Femur (tissue), 1 donor: ENCODE data around the gene ENPP6.

Source experiments
- DNase-seq: peaks from one replicate; pipeline ENCODE4 v3.0.0-alpha.2; 2017

Gene ENPP6

DNA sequence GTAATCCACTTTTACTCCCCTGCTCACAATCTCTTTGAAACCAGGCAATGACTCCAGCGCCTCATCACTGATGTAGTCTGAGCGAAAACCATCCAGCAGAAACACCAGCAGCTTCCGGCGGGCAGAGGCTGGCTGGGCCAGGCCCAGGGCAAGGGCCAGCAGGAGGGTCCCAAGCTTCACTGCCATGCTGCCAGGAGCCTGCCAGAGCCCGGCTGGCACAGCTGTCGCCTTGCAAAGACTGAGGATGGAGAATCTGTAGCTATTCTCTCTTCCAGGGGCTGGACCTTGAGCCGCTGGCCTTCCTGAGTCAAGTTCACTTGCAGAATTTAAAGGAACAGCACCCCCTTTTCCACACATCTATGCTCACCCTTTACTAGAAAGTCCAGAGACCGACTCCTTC lies at the start of gene ENPP6:
TSS of gene ENPP6 (minus strand) at position 240 of the 400 bp plus-strand sequence. CDS start at position 186, 54 bp downstream.
- no peak for DNase-seq

DNA sequence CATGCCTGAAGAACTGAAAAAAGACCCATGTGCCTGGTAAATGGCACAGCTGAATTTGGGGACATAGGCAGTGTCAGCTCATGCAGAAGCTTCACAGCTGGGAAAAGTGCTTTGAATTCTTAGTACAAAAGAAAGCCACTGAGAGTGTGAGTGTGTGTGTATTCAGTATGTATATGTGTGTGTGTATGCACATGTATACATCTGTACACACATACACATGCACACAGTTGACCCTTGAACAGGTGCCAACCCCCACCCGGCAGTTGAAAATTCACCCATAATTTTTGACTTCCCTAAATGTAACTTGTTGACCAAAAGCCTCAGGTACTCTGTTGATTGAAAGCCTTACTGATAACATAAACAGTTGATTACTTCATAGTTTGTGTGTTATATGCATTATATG lies 49.5 kb upstream of the ENPP6 start:
- no peak for DNase-seq

DNA sequence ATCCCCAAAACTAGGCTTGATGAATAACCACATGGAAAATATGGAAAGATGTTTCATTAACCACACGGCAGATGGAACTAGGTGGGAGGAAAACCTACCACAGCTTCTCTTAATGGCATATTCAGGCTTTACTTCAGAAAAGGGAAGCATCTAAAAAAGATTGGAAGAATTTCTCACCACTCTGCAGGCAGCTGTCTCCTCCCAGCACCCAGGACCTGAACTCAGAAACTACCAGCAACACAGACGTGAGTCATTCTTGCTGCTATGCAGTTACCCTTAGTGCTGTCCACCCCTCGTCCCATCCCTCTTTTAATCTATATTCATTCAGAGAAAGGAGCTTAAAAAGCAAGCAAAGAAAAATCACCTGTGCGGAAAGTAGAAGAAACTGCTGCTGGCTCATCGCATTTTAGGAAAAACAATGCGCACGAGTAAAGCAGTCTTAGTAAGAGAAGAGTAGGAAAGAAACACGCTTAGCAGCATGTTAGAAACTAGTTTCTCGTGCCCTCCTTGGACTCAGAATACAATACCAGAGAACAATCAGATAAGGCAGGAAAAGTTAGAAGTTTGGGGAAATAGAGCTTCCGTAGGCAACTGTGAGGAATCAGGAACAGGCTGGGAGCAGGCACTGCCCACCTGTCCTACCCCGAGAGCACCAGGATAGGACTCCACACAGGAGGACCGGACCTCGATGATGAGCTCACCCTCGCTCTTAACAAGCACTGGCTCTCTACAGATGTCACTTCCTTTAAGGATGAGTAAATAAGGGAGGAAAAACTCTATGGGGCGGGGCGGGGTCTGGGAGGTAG lies 48.1 kb upstream of the ENPP6 start:
- no peak for DNase-seq

DNA sequence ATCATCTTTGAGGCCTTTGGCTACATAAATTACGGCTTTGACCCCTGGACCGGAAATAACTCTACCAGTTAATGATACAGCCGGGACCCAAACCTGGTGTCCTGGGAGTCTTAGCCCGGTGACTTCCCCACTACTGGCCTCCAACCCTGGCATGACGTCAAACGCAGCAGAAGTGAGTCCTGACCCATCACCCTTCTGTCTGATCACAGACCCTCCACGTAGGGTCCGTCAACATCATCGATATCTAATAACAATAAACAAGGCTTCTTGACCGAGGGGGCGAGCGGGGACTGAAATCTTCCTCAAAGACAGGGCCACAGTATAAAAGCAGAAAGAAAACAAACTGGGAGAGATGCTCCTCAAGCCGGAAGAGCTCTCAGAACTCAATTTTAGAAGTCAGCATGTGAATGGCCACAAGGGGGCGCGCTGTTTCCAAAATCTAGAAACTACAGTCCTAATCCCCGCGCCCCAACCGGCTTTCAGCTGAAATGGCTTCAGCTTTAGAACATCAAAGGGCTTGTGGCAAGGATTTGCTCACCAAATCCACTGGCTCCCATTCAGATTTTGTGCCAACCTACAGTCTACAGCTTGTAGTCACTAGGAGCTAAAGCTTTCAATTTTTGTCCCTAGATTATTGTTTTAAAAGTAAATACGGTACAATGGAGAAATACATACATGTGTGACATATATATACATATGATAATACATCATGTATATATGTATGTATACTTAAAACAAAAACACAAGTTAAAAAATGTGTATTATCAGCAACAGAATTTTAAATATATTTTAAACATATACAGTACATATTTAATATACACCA lies 46.4 kb upstream of the ENPP6 start:
- peak; percentile 94 for DNase-seq

DNA sequence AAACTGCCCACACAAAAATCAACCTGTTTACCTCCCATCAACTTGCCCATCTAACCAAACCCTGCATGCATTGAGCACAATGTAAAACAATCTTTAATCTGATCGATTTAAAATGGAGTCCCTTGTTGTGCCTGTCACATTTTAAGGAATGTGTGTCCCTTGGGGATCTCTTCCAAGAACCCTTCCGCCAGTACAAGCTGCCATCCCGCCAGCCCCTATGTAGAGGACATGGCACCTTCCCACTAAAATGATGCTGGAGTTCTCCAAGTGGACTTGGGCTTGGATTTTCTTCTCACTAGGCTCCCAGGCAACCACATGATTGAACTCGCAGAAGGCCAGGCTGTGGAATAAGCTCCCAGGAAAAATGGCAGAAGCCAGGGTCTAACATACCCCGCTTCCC lies 45.8 kb upstream of the ENPP6 start:
- DNase-seq: no peak

DNA sequence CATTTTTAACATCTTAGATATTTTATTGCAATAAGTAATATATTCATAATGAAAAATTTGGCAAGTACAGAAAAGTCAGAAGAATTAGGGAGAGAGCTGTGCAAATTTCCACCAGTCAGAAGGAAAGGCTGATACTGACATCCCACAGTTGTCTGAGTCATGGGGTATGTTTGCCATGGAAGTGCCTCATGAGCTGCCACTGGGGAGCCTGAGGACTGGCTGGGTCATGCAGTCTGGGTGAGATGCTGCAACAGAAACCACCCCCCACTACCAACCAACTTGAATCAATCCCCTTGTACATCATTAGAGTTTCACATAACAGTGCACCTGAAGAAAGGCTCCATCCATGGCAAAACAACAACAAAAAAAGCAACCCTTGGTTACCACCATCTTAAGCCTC lies 45.2 kb upstream of the ENPP6 start:
- no peak for DNase-seq

DNA sequence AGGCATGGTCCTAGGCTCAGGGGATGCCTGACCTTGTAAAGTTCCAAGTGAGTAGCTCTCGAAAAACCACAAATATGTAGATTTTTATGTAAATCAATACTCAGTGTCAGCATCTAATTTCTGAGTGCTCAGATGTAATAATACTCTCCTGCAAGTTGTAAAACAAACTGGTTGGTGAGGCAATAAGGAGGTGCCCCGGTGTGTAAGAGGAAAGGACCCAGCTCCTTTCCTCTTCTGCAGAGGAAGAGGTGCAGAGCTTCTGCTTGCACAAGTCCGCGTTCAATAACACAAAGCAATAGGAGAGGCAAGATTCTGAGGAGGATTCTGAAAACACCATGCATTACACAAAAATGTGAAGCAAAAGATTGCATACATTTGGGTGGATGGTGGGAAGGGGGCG lies 43.6 kb upstream of the ENPP6 start:
- no peak for DNase-seq

DNA sequence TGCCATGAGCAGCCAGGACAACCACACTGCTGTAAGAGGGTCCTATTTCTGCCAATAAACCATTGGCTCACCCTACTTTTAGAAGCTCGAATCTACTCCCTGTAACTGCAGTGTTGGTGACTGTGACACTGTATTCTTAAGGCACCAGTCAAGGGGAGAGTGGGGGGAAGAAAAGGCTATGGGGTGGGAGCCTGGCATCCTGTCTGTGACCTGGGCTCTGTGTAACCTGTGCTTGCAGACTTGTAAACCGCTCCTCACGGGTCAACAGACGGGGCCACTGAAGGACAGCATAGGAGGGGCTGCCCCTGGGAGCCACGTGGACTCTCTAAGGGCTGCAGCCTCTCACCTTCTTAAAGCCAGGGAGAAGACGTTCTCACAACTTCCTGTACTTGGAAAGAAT lies 42.2 kb upstream of the ENPP6 start:
- no peak for DNase-seq

DNA sequence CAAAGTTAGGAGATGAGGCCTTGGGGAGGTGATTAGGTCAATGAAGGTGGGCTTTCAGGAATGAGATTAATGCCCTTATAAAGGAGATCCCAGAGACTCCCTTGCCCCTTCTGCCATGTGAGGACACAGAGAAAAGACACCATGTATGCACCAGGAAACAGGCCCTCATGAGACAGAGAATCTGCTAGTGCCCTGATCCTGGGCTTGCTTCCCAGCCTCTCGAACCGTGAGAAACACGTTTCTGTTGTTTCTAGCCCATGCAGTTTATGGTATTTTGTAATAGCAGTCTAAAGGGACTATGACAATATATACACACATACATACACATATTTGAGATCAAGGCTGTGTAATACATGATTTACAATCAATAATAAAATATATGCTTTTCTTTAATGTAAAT lies 41.4 kb upstream of the ENPP6 start:
- DNase-seq: no peak

DNA sequence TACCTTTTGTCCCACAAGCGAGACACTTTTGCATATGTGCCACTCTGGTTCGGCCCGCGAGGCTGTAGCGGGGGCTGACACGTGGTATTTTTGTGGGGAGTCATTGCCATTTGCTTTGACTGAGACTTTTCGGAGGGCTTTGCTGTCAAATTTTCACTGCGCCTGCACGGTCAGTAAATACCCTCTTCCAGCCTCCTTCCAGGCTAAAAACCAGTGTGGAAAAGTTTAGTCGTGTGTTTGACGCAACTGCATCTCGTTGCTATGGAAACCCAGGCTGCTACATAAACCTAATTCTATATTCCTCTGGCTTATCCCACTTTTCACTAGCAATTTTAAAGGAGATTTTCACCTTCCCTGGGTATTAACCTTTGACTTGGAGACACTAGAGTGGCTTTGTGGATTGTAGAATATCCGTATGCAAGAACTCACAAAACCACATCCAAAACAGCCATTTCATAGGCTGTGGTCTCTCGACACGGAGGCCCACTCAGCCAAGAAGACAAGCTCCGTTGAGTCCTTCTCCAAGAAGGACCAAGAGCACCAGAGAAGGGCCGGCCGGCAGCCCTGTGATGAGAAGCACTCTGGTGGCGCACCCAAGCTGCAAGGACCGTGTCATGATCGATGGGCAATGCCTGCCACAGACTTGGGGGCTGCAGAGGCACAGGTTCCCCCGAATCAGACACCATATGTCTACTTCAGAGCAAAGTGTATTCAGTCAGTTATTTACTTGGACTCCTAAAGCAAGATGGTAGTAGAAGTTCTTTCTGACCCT lies 38.4 kb upstream of the ENPP6 start:
- DNase-seq: peak; percentile 76

DNA sequence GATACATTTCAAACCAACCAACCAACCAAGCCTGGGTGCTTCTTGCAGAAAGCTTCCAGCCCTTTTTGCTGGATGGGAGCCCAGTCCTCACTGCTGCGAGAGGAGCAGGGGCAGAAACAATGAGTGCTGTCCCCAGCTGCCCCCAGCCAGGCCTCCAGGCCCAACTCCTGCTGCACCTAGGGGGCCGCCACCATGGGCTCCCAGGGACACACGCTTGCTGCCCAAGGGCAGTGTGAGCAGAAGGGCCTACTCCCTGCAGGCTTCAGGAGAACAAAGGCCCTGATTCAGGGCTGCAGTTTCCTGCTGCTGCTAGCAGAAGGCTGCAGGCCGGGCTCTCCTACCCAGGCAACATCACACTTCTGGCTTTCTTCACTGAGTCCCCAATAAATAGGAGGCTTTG lies 37.7 kb upstream of the ENPP6 start:
- DNase-seq: no peak

DNA sequence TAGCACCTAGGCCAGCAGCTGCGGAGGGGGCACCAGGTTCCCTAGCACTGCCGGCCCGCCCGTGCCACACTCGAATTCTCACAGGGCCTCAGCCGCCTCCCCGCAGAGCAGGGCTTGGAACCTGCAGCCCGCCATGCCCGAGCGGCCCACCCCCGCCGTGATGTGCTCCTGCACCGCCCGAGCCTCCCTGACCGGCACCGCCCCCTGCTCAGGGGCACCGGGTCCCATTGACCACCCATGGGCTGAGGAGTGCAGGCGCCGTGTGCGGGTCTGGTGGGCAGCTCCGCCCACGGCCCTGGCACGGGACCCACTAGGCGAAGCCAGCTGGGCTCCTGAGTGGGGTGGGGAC lies 35.4 kb upstream of the ENPP6 start:
- DNase-seq: no peak

DNA sequence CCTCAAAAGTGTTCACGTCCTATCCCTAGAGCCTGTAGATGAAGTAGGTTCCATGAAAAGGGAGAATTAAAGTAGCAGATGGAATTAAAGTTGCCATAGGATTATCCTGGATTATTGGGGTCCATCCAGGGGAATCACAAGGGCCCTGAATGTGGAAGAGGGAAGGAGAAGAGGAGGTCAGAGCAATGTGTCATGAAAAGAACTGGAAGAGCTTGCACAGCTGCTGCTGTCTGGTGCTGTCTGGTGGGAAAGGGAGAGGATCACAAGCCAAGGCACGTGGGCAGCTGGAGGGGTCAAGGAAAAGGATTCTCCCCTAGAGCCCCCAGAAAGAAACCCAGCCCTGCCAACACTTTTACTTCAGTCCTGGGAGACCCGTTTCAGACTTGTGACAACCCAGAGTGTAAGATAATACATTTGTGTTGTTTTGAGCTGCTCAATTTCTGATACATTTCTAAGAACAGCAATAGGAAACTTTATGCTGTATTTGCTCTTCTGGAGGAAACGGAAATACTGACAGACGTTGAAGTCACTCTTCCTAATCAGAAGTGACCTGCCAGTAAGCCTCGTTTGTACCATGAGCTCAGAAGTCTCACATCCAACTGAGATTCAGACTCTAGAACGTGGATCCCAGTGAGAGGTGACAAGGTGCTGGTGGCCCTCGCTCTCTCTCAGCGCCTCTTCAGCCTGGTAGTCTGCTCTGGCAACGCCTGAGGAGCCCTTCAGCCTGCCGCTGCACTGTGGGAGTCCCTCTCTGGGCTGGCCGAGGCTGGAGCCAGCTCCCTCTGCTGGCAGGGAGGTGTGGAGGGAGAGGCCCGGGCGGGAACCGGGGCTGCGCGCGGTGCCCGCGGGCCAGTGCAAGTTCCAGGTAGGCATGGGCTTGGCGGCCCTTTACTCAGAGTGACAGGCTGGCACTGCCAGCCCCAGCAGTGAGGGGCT lies 34.7 kb upstream of the ENPP6 start:
- DNase-seq: peak; percentile 45

DNA sequence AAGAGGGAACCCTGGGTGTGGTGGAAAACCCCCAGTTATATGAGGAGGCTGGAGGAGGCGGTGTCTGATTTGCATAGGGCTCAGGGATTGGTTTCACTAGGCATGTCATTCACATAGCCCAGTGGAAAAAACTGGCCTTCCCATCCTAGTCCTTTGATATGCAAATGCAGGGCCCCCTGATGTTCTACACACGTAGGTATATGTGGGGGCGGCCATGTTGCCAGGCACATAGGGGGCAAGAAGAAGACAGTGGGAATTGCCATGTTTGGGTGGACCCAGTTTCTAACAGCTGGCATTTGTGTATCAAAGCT lies 34.0 kb upstream of the ENPP6 start:
- DNase-seq: no peak

DNA sequence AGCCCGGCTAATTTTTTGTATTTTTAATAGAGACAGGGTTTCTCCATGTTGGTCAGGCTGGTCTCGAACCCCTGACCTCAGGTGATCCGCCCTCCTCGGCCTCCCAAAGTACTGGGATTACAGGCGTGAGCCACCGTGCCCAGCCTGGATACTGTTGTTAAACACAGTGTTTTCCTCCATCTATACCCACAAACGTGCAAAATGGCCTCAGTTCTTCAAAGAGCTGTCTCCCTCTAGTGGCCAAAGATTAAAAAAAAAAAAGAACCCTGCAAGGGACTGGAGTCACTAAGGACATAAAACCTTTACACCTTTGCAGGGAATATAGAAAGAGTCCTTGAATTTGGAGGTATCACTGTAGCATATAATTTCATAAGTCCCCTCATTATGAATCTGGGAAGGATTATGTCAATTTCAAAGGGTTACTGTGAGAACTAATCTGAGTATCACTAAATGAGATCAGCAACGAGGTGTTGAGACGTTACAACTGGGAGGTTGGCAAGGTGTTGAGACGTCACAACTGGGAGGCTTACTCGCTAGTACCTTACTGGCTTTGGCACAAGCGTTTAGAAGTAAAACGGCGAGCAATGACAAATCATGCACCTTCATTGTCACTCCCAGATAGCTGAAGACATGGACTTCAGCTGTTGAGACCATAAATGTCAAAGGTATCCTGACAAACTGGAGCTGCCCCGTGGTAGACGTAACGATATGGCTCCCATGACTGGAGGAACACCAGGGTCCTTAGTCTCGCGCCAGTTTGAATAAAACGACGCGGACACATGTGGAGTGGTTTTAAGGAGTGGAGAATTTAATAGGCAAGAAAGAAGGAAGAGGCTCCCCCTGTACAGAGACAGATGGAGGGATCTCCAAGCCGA lies 33.4 kb upstream of the ENPP6 start:
- no peak for DNase-seq

DNA sequence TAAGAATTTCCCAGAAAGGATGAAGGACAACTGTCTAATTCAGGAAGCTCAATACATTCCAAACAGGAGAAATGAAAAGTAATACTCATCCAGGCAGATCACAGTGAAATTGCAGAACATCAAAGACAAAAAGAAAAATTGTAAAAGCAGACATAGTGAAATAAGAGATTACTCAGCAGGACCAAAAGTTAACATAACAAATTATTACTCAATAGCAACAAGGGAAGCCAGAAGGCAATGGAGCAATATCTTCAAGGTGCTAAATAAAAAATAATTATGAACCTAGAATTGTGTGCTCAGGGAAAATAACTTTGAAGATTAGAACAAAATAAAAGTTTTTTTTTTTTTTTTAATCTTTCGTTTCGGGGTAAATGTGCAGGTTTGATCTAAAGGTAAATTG lies 30.5 kb upstream of the ENPP6 start:
- no peak for DNase-seq

DNA sequence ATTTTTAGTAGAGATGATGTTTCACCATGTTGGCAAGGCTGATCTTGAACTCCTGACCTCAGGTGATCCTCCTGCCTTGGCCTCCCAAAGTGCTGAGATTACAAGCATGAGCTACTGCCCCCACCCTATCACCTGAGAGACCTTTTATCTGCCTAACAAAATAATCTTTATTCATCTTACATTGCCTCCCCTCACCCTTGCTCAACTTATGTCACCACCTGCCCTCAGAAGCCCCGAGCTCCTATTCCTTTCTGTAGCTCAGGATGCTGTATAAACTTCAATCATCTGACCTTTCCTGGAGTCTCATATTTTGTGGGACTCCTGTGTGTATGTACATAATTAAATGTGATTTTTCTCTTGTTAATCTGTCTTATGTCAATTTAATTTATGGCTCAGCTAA lies 29.7 kb upstream of the ENPP6 start:
- no peak for DNase-seq

DNA sequence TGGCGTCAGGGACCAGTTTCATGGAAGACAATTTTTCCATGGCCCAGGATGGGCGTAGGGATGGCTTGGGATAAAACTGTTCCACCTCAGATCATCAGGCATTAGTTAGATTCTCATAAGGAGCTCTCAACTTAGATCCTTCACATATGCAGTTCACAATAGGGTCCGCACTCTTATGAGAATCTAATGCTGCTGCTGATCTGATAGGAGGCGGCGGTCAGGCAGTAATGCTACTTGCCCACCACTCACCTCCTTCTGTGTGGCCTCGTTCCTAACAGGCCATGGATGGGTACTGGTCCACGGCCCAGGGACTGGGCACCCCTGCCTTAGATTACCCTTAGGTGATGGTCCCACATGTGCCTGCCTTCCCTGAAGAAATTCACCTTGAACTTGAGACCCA lies 28.8 kb upstream of the ENPP6 start:
- no peak for DNase-seq

DNA sequence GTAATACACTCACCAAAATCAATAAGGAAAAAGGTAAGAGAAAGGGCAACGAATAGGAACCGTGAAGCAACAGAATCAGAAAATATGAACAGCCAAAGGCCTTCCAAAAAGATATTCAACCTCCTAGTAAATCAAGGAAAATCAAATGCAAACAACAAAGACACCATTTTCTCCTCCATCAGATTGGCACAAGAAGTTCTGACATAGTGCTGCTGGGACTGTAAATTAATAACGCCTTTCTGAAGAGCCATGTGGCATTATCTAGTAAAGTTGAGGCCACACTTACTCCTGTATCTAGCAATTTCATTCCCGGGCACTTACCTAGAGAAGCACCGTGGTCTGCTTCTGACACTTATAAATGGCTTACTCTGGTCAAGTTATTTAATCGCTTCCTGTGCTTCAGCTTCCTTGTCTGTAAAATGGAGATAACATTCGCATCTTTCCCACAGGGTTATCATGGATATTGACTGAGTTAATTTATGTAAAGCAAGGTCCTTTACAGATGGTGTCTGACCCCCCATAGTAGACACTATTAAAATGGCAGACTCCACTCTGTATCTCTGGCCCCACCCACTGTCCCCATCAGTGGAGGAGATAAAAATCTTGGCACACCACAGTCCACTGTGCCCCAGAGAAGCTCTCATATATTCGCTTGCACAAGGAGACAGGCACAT lies 20.5 kb upstream of the ENPP6 start:
- no peak for DNase-seq

DNA sequence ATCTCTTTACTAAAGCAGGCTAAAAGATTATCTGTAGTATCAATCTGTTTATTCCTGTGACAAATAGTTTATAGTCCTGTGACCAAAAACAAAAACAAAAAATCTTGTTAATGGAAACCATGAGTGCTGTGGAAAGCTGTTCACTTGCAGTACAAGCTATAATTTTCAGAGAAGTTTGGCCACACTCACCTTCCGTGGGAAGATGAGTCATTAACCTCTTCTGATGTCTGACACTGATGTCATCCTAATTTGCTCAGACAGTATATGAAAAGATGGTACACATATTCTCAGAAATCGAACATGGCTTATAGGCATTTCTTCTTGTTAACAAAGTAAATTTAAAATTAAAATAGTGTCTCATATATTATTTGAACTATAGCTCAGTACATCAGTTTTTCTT lies 19.9 kb upstream of the ENPP6 start:
- DNase-seq: no peak

DNA sequence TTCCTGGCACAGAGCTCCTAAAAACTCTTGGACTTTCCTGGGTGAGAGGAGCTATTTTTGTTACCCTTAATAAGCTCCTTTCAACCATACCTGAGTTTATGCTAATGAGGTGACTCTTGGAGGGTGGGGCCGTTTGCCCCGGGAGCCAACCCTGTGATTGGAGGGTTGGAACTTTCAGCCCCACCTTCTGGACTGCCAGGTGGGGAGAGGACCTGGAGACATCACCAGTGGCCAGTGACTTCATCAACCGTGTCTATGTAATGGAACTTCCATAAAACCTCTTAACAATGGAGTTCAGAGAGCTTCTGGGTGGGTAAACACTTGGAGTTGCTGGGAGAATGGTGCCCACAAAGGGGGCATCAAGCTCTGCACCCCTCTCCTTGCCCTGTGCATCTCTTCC lies 17.9 kb upstream of the ENPP6 start:
- no peak for DNase-seq
